GM21423 (cell line): ENCODE data around the gene MRPL41.
"Not testable (repeated sequence)": the region's sequence is repeated elsewhere in the genome, so short reads cannot be mapped to it uniquely, and the experiment has no call there.

Experiments used
- ATAC-seq: cut with Tn5 transposase; IDR thresholded peaks from one replicate; pipeline ENCODE4 v1.9.1; 2021; ENCODE audit warnings: mild to moderate bottlenecking, moderate library complexity; ENCODE audit not compliant: unreplicated experiment

MRPL41 gene

DNA sequence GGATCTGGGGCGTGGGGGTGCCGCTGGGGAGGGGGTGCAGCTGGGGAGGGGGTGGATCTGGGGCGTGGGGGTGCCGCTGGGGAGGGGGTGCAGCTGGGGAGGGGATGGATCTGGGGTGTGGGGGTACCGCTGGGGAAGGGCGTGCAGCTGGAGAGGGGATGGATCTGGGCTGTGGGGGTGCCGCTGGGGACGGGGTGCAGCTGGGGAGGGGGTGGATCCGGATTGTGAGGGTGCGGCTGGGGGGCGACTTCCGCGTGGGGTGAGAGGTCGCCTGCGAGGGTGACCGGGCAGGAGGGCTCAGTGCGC is 768 bp upstream of the MRPL41 start:
- not testable (repeated sequence) for ATAC-seq

DNA sequence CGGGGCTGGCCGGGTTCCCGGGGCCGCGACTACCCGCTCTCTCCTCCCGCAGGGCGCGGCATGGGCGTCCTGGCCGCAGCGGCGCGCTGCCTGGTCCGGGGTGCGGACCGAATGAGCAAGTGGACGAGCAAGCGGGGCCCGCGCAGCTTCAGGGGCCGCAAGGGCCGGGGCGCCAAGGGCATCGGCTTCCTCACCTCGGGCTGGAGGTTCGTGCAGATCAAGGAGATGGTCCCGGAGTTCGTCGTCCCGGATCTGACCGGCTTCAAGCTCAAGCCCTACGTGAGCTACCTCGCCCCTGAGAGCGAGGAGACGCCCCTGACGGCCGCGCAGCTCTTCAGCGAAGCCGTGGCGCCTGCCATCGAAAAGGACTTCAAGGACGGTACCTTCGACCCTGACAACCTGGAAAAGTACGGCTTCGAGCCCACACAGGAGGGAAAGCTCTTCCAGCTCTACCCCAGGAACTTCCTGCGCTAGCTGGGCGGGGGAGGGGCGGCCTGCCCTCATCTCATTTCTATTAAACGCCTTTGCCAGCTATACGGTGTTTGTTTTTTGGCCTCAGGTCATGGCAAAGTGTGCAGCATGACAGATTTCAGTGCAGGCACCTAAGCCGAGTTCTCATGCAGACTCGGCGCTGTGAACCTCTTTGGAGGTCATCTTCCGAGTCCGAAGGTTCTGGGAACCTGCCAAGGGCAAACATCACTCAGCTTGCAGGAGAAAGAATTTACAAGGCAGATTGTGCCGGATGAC is 516 bp downstream of the MRPL41 start:
- ATAC-seq, result peak; percentile 8

DNA sequence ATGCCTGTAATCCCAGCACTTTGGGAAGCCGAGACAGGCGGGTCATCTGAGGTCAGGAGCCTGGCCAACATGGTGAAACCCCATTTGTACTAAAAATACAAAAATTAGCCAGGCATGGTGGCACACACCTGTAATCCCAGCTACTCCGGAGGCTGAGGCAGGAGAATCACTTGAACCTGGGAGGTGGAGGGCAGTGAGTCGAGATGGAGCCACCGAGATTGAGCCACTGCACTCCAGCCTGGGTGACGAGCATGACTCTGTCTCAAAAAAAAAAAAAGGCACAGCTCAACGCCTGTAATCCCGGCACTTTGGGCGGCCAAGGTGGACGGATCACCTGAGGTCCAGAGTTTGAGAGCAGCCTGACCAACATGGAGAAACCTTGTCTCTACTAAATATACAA is 2.0 kb downstream of the MRPL41 start:
- not testable (repeated sequence) for ATAC-seq

DNA sequence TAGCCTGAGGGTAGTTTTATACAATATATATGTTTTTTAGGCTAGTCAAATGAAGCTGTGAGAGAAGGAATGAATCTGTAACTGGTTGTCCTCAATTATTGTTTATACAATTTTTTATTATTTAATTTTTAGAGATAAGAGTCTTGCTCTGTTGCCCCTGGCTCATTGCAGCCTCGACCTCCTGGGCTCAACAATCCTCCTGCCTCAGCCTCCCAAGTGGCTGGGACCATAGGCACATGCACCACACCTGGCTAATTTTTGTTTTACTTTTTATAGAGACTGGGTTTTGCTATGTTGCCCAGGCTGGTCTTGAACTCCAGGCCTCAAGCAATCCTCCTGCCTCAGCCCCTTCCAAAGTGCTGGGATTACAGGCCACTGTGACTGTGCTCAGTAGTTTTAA is 2.7 kb downstream of the MRPL41 start:
- no peak for ATAC-seq

DNA sequence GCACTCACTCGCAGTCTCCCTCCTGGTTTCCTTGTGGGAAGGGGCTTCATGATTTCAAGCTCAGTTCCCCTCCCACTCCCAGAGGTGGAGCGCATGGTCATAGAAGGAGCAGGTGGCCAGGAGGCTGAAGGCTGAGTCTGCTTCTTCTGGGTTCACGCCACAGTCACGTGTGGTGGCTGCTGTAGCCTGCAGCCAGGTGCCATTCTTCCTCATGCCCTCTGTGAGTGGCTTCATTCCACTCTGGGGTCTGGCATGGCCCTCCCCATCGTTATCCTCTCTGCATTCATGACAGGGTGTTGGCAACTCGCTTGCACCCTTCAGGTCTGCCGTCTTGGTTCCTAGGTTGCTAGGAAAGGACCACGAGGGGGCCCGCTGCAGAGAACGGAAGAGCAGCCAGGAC is 3.5 kb downstream of the MRPL41 start:
- no peak for ATAC-seq

DNA sequence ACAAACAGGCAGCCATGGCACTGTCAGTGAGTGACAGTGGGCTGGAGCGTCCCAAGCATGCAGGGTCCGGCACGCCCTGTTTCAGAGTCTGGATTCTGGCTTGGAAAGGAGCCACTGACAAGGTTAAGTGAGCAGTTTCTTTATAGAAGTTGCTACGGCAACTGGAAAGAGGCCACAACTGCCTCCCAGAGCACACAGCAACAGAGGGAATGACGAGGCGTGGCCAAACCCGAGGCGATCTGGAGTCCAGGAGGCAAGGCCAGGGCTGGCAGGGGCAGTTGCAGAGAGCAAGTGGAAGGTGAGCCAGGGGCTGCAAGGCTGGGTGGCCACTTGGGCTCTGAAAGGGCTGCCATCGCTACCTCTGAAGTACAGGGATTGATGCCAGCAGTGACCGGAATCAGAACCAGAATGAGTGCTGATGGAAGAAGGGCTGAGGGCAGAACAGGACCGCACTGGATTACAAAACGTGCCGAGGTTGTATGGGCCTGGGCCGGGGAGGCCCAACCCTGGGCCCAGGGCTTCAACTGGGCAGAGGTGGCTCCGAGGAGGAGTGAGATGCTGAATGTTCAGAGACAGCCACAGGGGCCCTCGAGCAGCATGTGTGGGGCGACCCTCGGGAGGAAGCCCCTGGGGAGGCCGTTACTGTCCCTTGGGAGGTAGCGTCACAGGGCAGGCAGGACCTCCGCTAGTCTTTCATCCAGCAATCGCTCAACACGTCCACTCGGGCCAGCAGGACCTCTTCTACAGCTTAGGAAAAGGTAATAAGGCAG is 4.6 kb downstream of the MRPL41 start:
- ATAC-seq, result no peak

DNA sequence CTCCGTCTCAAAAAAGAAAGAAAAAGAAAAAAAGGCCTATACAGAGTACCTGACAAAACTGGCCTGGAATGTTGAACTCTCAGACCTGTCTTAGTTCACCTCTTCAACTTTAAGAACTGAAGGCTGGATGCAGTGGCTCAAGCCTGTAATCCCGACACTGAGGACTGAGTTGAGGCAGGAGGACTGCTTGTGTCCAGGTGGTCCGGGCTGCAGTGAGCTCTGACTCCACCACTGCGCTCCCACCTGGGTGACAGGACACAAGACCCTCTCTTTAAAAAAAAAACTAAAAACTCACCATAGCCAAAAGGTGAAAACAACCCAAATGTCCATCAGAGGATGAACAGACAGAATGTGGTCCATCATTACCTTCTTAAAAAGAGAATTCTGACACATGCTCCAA is 6.4 kb downstream of the MRPL41 start:
- ATAC-seq, result no peak

DNA sequence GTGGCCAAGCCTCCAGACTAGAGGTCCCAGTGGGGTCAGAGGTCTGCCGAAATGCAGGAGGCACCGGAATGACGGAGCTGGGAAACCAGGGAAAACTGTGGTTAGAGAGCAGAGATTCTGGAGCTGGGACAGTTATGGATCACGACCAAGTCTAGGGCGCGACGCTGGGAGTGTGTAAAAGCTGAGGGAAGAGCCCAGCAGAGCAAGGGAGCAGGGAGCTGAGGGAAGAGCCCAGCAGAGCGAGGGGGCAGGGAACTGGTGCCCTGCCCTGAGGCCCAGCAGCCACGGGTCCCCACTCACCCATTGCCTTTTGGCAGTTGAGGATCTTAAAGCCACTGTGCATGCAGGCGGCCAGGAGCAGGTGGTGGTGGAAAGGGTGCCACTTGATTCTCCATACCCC is 12.5 kb downstream of the MRPL41 start:
- no peak for ATAC-seq

DNA sequence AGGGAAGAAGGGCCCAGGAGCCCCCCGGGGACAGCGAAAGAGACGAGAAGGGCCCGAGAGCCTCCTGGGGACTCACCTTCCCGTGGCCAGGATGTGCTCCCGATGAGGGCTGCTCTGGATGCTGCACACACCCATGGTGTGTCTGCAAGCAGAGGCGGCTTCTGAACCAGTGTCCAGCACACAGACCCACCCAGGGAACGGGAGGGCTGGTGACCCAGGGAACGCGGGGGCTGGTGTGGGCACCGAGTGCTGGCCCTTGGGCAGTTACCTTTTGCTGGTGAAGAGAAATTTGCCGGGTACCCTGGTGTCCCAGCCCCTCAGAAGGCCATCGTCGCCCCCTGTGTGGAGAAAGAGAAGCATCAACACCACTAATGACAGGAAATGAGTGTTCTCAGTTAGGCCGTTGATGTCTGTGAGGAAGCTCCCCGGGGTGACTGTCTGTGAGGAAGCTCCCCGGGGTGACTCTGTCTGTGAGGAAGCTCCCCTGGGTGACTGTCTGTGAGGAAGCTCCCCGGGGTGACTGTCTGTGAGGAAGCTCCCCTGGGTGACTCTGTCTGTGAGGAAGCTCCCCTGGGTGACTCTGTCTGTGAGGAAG is 13.2 kb downstream of the MRPL41 start:
- no peak for ATAC-seq

DNA sequence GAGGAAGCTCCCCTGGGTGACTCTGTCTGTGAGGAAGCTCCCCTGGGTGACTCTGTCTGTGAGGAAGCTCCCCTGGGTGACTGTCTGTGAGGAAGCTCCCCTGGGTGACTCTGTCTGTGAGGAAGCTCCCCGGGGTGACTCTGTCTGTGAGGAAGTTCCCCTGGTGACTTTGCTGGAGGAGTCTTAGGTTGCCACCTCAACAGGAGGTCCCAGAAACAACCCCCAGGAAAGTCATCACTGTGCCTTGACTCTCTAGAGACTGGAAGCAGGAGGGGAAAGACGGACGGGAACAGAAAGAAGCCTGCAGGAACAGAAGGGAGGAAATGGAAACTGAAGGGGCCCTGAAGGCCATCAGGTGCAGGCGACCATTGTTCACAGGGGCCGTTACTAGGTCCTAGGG is 16.8 kb downstream of the MRPL41 start:
- ATAC-seq, result not testable (repeated sequence)

DNA sequence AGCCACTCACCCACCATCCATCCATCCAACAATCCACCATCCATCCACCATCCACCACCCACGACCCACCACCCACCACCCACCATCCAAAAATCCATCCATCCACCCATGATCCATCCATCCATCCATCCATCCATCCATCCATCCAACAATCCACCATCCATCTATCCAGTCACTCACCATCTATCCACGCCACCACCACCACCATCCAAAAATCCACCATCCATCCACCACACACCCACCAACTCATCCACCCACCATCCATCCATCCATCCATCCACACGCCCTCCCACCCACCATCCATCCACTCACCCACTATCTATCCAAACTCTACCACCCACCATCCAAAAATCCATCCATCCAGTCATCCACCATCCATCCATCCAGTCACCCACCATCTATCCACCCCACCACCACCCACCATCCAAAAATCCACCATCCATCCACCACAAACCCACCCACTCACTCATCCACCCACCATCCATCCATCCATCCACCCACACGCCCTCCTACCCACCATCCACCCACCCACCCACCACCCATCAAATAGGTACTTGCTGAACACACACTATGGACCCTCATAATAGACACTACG is 18.0 kb downstream of the MRPL41 start:
- ATAC-seq, result no peak

DNA sequence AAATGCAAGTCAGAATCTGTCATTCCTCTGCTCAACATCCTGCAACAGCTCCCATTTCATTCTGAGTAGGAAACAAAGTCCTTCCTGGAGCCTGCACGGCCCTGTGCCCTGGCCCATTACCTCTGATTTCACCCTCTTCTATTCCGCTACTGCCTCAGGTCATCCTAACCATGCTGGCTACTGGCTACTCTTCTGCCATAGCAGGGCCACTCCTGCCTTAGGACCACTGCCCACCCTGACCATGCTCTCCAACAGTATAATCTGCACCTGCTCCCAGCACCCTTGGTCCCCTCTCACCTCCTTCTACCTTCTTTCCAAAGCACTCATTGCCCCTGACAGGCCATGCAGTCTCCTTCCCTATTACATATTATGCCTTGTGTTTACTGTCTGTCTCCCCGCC is 18.9 kb downstream of the MRPL41 start:
- ATAC-seq, result no peak

DNA sequence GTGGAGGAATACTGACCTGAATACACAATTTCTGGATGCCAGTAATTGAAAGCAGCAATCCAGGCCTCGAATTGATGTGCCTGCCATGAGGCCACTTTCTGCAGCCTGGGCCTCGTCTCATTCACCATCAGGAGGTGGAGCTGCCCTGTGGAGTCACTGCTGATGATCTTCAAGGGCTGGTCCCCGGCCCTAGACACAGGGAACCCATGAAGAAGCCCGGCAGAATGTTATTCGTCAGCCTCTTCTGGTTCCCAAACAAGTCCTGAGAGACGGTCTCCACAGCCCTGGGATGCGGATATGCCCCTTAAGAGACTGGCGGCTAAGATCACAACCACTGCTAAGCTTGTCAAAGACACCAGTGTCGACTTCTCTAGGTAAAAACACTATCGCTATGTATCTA is 22.5 kb downstream of the MRPL41 start:
- ATAC-seq, result no peak

DNA sequence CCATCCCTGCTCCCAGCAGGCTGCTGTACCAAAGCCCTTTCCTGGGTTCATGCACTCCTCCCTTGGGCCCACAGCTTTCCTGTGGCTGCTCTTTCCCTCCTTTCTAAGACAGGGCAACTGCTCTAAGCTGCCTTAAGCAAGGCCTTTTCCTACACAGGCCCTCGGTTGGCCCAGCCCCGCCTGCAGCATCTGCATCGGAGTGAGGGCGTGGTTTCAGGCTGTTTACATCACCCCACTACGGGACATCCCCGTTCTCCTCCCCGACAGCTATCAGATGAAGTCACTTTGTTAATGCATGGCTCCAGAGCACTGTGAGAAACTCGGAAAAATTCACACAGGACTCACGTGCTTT is 23.7 kb downstream of the MRPL41 start:
- no peak for ATAC-seq

DNA sequence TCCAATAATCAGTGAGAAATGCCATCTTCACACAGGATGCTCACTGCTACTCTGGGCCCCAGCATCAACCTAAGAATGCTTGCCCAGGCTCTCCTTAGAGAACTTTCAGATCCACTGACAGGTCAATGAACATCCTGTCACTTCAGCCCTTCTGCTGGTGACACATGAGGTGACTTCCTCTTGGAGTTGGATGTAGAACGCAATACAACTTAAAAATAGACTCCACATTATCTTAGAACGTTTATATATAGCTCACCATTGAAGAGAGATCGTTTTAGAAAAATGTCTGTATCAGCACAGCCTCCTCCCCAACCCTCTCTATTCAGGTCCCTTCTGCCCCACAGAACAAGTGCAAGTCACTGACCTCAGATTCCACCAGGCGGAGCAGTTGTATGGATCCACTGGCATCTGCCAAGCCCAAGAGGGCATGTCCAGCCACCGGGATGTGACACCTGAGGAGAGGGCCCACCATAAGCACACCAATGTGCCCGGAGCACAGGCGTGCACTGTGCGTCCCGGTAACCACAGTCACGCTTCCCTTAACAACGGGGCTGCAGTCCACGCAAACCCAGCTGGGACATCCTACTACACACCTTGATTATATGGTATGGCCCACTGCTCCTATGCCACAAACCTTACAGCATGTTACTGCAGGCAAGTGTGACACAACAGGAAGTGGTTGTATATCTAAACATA is 24.2 kb downstream of the MRPL41 start:
- ATAC-seq, result no peak

DNA sequence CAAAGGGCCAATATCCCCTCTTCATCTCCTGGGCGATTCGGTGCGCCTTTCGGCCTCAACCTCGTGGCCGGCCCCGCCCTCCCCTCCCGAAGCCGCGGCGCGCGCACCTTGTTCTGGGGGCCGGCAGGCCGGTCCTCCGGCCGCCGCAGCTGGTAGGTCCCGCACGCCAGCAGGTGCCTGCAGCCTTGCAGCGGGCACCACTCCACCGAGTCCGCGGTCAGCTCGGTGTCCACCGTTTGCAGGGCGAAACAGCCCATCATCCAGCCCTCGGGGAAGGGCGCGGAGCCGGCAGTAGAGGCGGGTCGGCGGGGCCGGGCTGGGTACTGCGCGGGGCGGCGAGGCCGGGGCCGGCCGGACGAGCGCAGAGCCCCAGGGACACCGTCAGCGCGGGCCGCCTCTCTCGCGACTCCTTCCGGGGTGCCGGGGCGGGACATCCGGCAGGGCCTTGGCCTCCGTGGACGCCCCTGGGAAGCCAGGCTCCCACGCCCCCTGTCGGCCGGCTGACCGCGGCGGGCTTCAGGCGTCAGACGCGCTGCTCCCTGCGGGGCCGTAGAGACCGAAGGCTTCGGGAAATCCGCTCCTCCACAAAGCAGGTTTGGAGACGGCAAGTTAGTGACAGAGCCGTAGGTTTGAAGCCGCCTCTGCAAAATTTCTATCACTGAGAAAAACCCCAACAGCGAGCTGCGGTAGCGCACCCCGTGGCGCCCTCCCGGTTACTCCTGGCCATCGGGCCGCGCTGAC is 27.0 kb downstream of the MRPL41 start, which contains the start of gene DPH7:
DPH7 (minus strand) TSS at position 408 of the 741 bp plus-strand sequence; CDS start at position 260, 148 bp downstream.
- peak; percentile 87 for ATAC-seq

DNA sequence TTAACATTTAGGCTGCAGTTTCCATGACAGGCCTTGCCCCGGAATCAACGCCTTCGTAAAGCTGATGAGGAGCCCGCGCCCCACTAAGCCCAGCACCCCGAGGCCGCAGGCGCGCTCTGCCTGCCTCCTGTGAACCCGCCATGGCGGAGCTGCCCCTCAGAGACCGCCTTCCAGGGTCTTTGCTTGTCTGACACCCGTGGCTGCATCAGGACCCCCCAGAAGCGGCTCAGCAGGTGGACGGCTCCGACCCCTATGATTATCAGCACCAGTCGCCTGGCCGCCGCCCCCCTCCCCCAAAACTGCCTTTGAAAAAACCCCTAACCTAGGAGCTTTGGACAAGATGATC is 27.6 kb downstream of the MRPL41 start:
- ATAC-seq, result no peak

DNA sequence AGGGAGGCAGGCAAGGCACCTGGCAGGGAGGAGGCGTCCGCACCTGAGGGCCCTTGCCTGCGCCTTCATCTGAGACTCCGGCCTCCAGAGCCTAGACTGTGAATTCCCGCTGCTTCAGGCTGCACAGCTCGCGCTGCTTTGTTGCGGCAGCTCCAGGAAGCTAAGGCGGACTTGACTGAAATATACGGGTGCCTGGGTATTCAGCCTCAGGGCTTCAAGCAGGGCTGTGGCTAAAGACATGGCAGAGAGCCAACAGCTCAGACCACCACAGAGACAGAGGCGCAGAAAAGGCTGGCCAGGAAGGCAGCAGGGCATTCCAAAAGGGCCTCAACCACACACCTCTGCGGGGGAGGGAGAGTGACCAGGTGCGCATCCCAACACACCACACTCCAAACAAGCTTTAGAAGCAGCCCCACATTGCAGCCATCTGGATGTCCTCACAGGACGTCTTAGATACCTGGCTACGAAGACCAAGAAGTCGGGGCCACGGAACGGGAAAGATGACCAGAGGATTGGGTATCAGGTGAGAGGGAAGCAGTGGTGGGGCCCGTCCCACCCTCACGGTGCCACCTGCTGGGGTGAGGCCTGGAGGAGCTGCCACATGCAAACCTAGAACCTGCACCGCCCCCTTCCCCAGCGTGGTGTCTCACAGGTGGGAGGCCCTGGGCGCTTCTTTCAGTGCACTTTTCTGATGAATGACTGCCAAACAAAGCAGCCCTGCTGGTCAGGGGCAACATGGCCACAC is 28.7 kb downstream of the MRPL41 start:
- no peak for ATAC-seq

DNA sequence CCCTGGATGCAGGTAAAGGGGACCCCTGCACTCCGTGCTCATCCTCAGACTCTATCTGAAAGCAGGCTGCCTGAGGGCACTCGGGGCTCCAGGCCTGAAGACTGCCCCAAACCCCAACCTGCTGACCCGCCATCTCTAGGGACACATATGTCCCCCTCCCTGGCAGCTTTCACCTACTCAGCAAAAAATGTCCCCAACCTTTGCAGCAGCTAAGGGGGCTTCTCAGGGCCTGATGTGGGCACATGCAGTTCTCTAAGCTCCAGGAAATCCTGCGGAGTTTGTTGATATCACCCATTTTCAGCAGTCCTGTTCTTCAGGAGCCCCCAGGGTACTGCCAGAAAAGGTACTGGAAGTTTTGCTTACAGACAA is 29.3 kb downstream of the MRPL41 start:
- ATAC-seq, result no peak
